Measurements from ENCODE around the gene RAPGEF2. TPM values are rescaled to one million over a fixed set of nuclear protein-coding genes. Genes with fewer than 3 reads are reported as not detected.

RAPGEF2 gene
- total RNA-seq, 1 experiment from 2014 or later: 17.6 TPM

GRCh38 chr4:159141193-159141592 lies 38.3 kb downstream of the RAPGEF2 start:
- in situ Hi-C loops (cut with HindIII; ENCODE audit: low pct_unique_long_range_greater_than_20kb, low sequenced_read_pairs): no loop called here
- Histone ChIP-seq H3K27ac (ENCODE audit: low read length) (no peak overlapping the region), H3K27me3 (ENCODE audit: control insufficient read depth, insufficient read depth, low read length) (no peaks in the 10 kb centered on the region), H3K4me3 (ENCODE audit: low read depth in 2 of 2, low read length in 2 of 2) (no peak overlapping the region), H3K4me1 (ENCODE audit: control insufficient read depth, insufficient read depth, low read length) (no peaks in the 10 kb centered on the region), H3K9me3 (ENCODE audit: control insufficient read depth, insufficient read depth, low read depth, low read length) (no peaks in the 10 kb centered on the region), H3K36me3 (ENCODE audit: control insufficient read depth, insufficient read depth, low read length) (no peaks in the 10 kb centered on the region)
- DNase-seq (ENCODE audit: low read depth, low spot score) (no peak), ATAC-seq (no peak)
- TF ChIP-seq CTCF (IDR thresholded peaks at IDR 0.05) (no peak), TCF7L2 (IDR thresholded peaks at IDR 0.05; ENCODE audit: low read depth, low read length) (no peak)
- TF ChIP-seq, protein P1, sequence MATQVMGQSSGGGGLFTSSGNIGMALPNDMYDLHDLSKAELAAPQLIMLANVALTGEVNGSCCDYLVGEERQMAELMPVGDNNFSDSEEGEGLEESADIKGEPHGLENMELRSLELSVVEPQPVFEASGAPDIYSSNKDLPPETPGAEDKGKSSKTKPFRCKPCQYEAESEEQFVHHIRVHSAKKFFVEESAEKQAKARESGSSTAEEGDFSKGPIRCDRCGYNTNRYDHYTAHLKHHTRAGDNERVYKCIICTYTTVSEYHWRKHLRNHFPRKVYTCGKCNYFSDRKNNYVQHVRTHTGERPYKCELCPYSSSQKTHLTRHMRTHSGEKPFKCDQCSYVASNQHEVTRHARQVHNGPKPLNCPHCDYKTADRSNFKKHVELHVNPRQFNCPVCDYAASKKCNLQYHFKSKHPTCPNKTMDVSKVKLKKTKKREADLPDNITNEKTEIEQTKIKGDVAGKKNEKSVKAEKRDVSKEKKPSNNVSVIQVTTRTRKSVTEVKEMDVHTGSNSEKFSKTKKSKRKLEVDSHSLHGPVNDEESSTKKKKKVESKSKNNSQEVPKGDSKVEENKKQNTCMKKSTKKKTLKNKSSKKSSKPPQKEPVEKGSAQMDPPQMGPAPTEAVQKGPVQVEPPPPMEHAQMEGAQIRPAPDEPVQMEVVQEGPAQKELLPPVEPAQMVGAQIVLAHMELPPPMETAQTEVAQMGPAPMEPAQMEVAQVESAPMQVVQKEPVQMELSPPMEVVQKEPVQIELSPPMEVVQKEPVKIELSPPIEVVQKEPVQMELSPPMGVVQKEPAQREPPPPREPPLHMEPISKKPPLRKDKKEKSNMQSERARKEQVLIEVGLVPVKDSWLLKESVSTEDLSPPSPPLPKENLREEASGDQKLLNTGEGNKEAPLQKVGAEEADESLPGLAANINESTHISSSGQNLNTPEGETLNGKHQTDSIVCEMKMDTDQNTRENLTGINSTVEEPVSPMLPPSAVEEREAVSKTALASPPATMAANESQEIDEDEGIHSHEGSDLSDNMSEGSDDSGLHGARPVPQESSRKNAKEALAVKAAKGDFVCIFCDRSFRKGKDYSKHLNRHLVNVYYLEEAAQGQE (IDR thresholded peaks at IDR 0.05; ENCODE audit: insufficient read depth in 1 of 2, low read depth in 2 of 2, low read length in 1 of 2): no peak
- CTCF ChIA-PET: no interaction called here
- intact Hi-C loops (cut with micrococcal nuclease; ENCODE audit: unreplicated experiment): no loop called here
- POLR2A ChIA-PET: no interaction called here
- BruUV-seq (replicated peaks): no TSS peak

- Histone ChIP-seq H3K27me3 (ENCODE audit: control insufficient read depth, insufficient read depth, low read length) (no peaks in the 10 kb centered on the region), H3K4me1 (ENCODE audit: control insufficient read depth, insufficient read depth, low read length) (no peaks in the 10 kb centered on the region), H3K36me3 (ENCODE audit: control insufficient read depth, insufficient read depth, low read length) (no peaks in the 10 kb centered on the region), H3K9me3 (ENCODE audit: control insufficient read depth, insufficient read depth, low read depth, low read length) (no peaks in the 10 kb centered on the region), H3K27ac (ENCODE audit: low read length) (no peak overlapping the region), H3K4me3 (ENCODE audit: low read depth in 2 of 2, low read length in 2 of 2) (no peak overlapping the region)
- no TSS peak for BruUV-seq (replicated peaks)
- TF ChIP-seq, protein P1 (IDR thresholded peaks at IDR 0.05; ENCODE audit: insufficient read depth in 1 of 2, low read depth in 2 of 2, low read length in 1 of 2): no peak
- TF ChIP-seq TCF7L2 (IDR thresholded peaks at IDR 0.05; ENCODE audit: low read depth, low read length) (no peak), POLR2AphosphoS5 (IDR thresholded peaks at IDR 0.05; ENCODE audit: low read depth, low read length) (no peak), CTCF (IDR thresholded peaks at IDR 0.05) (no peak), SIN3A (IDR thresholded peaks at IDR 0.05; ENCODE audit: borderline replicate concordance, insufficient read depth, low read depth, low read length) (no peak)
- no peak for ATAC-seq
- ChIA-PET POLR2A (no interaction called here), CTCF (no interaction called here)
- DNase-seq (ENCODE audit: low read depth, low spot score): no peak
- in situ Hi-C loops (cut with HindIII; ENCODE audit: low pct_unique_long_range_greater_than_20kb, low sequenced_read_pairs): no loop called here
- intact Hi-C loops (cut with micrococcal nuclease; ENCODE audit: unreplicated experiment): no loop called here
These were observed 39.4 kb downstream of the RAPGEF2 start for GRCh38 chr4:159142241-159142640.

Measured in Panc1 (cell line).